Right lobe of liver (tissue), 4 donors: ENCODE data around the gene NKD2.

ENCODE experiments used
- POLR2A ChIP-seq: fragments of 450-650 bp; IDR thresholded peaks from one replicate; pipeline ENCODE4 v1.6.1; 2017; ENCODE audit warnings: antibody characterized with exemption, mild to moderate bottlenecking
- TF ChIP-seq, protein P1 (sequence below), 4 donors: fragments of 200-600 bp in 3 of 4; fragments of 450-650 bp in 1 of 4; IDR thresholded peaks; one replicate each; pipeline versions ENCODE4 v1.5.1 to v1.8.0; 2016 to 2022; ENCODE audit warnings: antibody characterized with exemption in 4 of 4, mild to moderate bottlenecking in 2 of 4
- donor health status: DM: no; HTN: no; CAD: no.
- donor health status: DM: no; HTN: no; CAD: no.
- donor health status: DM: no; HTN: yes; CAD: no.

DNA sequence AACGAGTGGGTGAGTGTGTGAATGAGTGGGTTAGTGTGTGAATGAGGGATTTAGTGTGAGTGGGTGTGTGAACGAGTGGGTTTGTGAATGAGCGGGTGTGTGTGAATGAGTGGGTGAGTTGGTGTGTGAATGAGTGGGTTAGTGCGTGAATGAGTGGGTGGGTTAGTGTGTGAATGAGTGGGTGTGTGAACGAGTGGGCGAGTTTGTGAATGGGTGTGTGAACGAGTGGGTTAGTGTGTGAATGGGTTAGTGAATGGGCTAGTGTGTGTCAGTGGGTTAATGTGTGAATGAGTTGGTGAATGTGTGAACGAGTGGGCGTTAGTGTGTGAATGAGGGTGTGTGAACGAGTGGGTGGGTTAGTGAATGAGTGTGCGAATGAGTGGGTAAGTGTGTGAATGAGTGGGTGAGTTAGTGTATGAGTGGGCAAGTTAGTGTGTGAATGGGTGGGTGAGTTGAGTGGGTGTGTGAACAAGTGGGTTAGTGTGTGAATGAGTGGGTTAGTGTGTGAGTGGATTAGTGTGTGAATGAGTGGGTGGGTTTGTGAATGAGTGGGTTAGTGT, 39.6 kb downstream of the NKD2 start:
- TF ChIP-seq, protein P1, sequence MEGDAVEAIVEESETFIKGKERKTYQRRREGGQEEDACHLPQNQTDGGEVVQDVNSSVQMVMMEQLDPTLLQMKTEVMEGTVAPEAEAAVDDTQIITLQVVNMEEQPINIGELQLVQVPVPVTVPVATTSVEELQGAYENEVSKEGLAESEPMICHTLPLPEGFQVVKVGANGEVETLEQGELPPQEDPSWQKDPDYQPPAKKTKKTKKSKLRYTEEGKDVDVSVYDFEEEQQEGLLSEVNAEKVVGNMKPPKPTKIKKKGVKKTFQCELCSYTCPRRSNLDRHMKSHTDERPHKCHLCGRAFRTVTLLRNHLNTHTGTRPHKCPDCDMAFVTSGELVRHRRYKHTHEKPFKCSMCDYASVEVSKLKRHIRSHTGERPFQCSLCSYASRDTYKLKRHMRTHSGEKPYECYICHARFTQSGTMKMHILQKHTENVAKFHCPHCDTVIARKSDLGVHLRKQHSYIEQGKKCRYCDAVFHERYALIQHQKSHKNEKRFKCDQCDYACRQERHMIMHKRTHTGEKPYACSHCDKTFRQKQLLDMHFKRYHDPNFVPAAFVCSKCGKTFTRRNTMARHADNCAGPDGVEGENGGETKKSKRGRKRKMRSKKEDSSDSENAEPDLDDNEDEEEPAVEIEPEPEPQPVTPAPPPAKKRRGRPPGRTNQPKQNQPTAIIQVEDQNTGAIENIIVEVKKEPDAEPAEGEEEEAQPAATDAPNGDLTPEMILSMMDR (IDR thresholded peaks at IDR 0.05), result no peak
- TF ChIP-seq POLR2A, result no peak
